Nephron progenitor cell (in vitro differentiated cells): ENCODE data around the gene ATP10A.

ENCODE experiments used
- DNase-seq: peaks from one replicate; pipeline ENCODE4 v3.0.0; 2021
- H3K27ac Mint-ChIP-seq: 2 replicates; pipeline ENCODE4 v1.8.0; 2021; ENCODE audit warnings: mild to moderate bottlenecking, moderate library complexity, mixed read lengths
- H3K27me3 Mint-ChIP-seq: 2 replicates; pipeline ENCODE4 v1.8.0; 2021; ENCODE audit warnings: mild to moderate bottlenecking, low read depth, mixed read lengths; ENCODE audit not compliant: poor library complexity
- H3K36me3 Mint-ChIP-seq: 2 replicates; pipeline ENCODE4 v1.8.0; 2021; ENCODE audit warnings: low read depth, mixed read lengths
- H3K4me1 Mint-ChIP-seq: 2 replicates; pipeline ENCODE4 v1.8.0; 2021; ENCODE audit warnings: mixed read lengths
- H3K4me3 Mint-ChIP-seq: 2 replicates; pipeline ENCODE4 v1.8.0; 2021; ENCODE audit warnings: mild to moderate bottlenecking, moderate library complexity, mixed read lengths
- H3K9me3 Mint-ChIP-seq: 2 replicates; pipeline ENCODE4 v1.8.0; 2021; ENCODE audit warnings: mild to moderate bottlenecking, moderate library complexity, mixed read lengths
- CTCF ChIP-seq: fragments of 200-600 bp; sonication (generic); IDR thresholded peaks from 2 replicates; pipeline ENCODE4 v1.5.0; 2021; ENCODE audit warnings: antibody characterized with exemption

Gene ATP10A

DNA sequence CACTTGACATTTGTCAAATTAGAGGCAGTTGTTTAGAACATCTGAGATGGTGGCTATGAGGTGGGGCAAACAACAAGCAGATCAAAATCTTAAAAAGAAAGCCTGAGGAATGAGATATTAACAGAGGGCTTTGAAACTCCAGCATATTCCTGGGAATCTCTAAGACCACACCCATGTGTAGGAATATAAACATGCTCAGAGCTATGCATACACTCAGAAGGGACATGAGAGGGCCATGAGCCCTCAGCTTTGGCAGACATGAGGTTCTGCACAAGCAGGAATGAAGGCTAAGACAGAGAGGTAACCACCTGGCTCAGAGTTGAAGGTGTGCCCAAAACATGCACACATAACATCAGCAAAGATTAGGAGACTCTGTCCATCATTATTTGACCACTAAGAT, 37.9 kb downstream of the ATP10A start:
- no peak overlapping the region for H3K27ac Mint-ChIP-seq
- H3K9me3 Mint-ChIP-seq, result peaks cover 25% of the 10 kb centered on the region
- DNase-seq, result no peak
- no peak overlapping the region for H3K4me3 Mint-ChIP-seq
- peaks cover 3% of the 10 kb centered on the region for H3K27me3 Mint-ChIP-seq
- peaks cover 13% of the 10 kb centered on the region for H3K4me1 Mint-ChIP-seq
- peaks cover 10% of the 10 kb centered on the region for H3K36me3 Mint-ChIP-seq
- no peak for TF ChIP-seq CTCF

- peaks cover 25% of the 10 kb centered on the region for H3K9me3 Mint-ChIP-seq
- no peak overlapping the region for H3K27ac Mint-ChIP-seq
- peaks cover 10% of the 10 kb centered on the region for H3K36me3 Mint-ChIP-seq
- H3K4me1 Mint-ChIP-seq, result peaks cover 10% of the 10 kb centered on the region
- DNase-seq, result no peak
- no peak overlapping the region for H3K4me3 Mint-ChIP-seq
- TF ChIP-seq CTCF, result no peak
- H3K27me3 Mint-ChIP-seq, result no peaks in the 10 kb centered on the region
These were observed 38.5 kb downstream of the ATP10A start for GRCh38 chr15:25824618-25825017.

DNA sequence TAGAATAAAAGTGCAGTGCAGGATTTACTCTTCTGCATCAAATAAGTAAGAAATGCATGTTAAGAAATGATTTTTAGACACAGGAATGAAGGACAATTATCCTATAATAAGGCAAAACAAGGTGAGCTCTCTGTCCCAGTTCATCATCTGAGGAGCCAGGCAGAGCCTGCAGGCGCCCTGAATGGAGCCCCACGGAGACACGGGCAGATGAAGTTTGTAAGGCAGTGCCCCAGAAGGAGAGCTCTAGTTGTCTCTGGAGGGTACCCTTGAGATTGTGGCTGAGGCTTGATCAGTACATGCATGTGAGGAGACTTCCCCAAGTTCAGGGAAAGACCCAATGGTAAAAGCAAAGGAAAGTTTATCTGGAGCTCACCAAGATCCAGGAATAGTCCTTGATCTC, 50.3 kb downstream of the ATP10A start:
- no peaks in the 10 kb centered on the region for H3K9me3 Mint-ChIP-seq
- H3K27ac Mint-ChIP-seq, result no peak overlapping the region

DNA sequence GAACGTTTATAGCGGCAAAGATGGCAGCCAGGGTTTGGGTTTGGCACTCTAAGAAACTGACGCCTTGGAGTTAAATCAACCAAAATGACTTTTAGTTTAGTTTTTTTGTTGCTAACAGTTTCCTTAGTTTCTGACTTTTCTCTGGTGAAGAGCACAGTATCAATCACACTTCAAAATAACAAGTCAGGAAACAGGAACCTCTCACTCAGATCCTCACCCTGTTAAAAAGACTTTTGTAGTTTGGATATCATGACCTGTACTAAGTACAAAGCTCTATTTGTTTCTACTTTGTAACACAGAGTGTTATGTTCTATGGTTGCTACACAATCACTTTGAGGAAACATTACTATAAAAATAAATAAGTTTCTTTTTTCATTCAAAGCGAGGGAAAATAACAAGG, 51.1 kb downstream of the ATP10A start:
- Mint-ChIP-seq H3K27ac (no peak overlapping the region), H3K9me3 (no peaks in the 10 kb centered on the region), H3K27me3 (peaks cover 8% of the 10 kb centered on the region), H3K4me3 (no peak overlapping the region), H3K36me3 (no peaks in the 10 kb centered on the region), H3K4me1 (peaks cover 56% of the 10 kb centered on the region)
- DNase-seq, result no peak
- TF ChIP-seq CTCF, result no peak

More for the DNA sequence above, 50.3 kb downstream of the ATP10A start:
- Mint-ChIP-seq H3K4me1 (peaks cover 54% of the 10 kb centered on the region), H3K4me3 (no peak overlapping the region), H3K36me3 (no peaks in the 10 kb centered on the region), H3K27me3 (peaks cover 8% of the 10 kb centered on the region)
- no peak for TF ChIP-seq CTCF
- no peak for DNase-seq

GRCh38 chr15:25811481-25811906, 51.6 kb downstream of the ATP10A start:
- Mint-ChIP-seq H3K27ac (no peak overlapping the region), H3K36me3 (no peaks in the 10 kb centered on the region), H3K4me3 (no peak overlapping the region), H3K9me3 (no peaks in the 10 kb centered on the region), H3K4me1 (peaks cover 60% of the 10 kb centered on the region), H3K27me3 (peaks cover 8% of the 10 kb centered on the region)
- DNase-seq, result no peak
- no peak for TF ChIP-seq CTCF

DNA sequence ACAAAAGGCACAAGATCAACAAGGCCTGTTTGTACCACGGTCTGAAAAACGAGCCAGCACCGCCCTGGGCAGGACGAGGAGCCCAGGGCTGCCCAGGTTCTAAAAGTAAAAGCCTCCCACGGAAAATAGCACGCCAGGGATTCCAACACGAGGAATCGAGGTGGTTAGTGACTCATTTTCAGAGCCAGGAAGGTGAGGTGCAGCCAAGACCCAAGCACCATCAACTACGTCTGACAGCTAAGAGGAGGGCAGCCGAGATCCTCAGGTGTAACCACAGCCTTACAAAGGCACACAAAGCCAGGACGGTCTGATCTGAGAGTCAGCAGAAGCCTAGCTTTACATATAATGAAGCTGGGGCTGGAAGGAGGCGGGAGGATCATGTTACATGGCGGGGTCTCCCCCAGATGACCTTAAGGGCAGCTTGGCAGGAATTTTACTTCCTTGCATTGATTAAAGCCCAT, 52.5 kb downstream of the ATP10A start:
- peak; percentile 50 for DNase-seq
- Mint-ChIP-seq H3K4me1 (peaks cover 60% of the 10 kb centered on the region), H3K4me3 (peak overlapping the region; percentile 69), H3K27me3 (peaks cover 8% of the 10 kb centered on the region), H3K27ac (peak overlapping the region; percentile 98), H3K36me3 (no peaks in the 10 kb centered on the region), H3K9me3 (no peaks in the 10 kb centered on the region)
- no peak for TF ChIP-seq CTCF
